Thyroid gland (tissue), 4 donors: Measurements from ENCODE around the gene BHLHE41. TPM values are rescaled to one million over a fixed set of nuclear protein-coding genes. Genes with fewer than 3 reads are reported as not detected.

ENCODE experiments used
- DNase-seq, 2 donors: peaks; one replicate each; pipeline ENCODE4 v3.0.0-alpha.2; 2019
- H3K27ac ChIP-seq, 3 donors: fragments of 200-600 bp; sonication (generic); 1 replicate in 2 of 3; 2 replicates in 1 of 3; pipeline ENCODE4 v1.5.1; 2016 to 2019; ENCODE audit warnings: mild to moderate bottlenecking in 1 of 3, moderate library complexity in 1 of 3
- H3K27me3 ChIP-seq: fragments of 200-600 bp; sonication (generic); one replicate; pipeline ENCODE4 v1.5.1; 2019
- H3K36me3 ChIP-seq, 2 donors: fragments of 200-600 bp; sonication (generic); one replicate each; pipeline ENCODE4 v1.5.1; 2016 to 2019
- H3K4me1 ChIP-seq, 2 donors: fragments of 200-600 bp; sonication (generic); one replicate each; pipeline ENCODE4 v1.5.1; 2017 to 2019
- H3K4me3 ChIP-seq, 3 donors: fragments of 200-600 bp; sonication (generic); replicated peaks in 1 of 3; 1 replicate in 2 of 3; 2 replicates in 1 of 3; pipeline ENCODE4 v1.5.1; 2016; ENCODE audit warnings: mild to moderate bottlenecking in 1 of 3
- H3K9me3 ChIP-seq: fragments of 200-600 bp; sonication (generic); one replicate; pipeline ENCODE4 v1.5.1; 2017
- POLR2A ChIP-seq, 2 donors: fragments of 450-650 bp; IDR thresholded peaks; one replicate each; pipeline ENCODE4 v1.6.1; 2017; ENCODE audit warnings: antibody characterized with exemption in 2 of 2, mild to moderate bottlenecking in 2 of 2, moderate library complexity in 1 of 2
- WGBS, 2 donors: methylation state at CpG; one replicate each; pipeline ENCODE4 v1.1.5; 2017; 5-methylcytosine and 5-hydroxymethylcytosine counted together
- intact Hi-C: fragments of 100-400 bp; cut with DNase I; formaldehyde crosslinking; loops from one replicate; pipeline ENCODE4 v1.15.1; 2023
- total RNA-seq, 4 donors: library from RNA; depleted of rRNA; stranded (reverse); fragments of >200 nt; gene quantifications; one replicate each; pipeline ENCODE4 v1.2.3, GENCODE V29; 2016
- TF ChIP-seq, protein P1 (sequence below), 6 experiments: fragments of 200-600 bp in 3 of 6; fragments of 450-650 bp in 3 of 6; sonication (generic) in 3 of 6; IDR thresholded peaks; one replicate each; pipeline ENCODE4 v1.5.1; 2016 to 2019; ENCODE audit warnings: antibody characterized with exemption in 6 of 6, mild to moderate bottlenecking in 2 of 6, inconsistent platforms in 1 of 6, moderate library complexity in 1 of 6

BHLHE41 gene
- 10 to 100 TPM; 32.6 to 67.4 (median 34.3) TPM for total RNA-seq

DNA sequence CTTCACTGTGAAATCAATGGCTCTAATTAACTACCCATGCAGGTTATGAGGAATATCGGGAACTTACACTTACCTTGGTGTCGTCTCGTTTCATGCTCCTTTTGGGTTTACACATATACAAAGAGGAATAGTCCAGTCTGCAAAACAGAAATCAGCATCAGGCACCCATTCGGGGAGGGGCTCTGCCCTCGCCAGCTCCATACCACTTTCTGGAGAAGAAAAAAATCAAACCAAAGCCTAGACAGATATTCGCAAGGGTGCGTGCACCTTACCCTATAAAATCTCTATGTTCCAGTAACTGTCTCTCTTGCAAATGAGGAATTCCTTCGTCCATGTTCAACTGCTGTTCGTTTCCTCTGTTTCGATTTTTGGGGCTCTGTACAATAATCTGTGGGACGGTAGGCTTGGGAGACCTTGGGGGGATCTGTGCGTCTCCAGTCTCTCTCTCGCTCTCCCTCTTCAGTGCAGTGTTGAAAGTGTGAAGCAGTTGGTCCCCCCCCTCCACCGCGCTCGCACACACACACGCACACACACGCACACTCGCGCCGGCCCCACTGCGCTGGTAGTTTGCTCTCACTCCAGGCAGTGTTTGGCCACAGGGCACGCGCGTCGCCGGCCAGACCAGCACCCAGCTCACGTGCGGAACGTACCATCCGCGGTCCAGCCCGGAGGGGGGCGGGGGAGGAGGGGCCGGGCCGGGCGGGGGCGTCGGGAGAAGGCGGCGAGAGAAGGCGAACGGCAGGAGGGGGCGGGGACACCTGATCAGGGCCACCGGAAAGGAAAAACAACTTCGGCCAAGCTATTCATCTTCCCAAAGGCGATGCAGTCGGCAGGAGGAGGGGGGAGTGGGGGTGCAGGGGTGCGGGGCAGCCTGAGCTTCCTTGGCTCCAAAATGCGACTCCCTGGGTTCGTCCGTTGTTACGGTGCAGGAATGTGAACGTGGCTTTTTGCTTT lies at the start of gene BHLHE41:
Gene BHLHE41 (minus strand): TSS at position 592 of the 954 bp plus-strand sequence. CDS start 258 bp downstream, at position 334.
- peak within 1 kb of the TSS; percentile 53 to 68 (median 59) for H3K4me3 ChIP-seq
- H3K27me3 ChIP-seq: no peaks in the 10 kb centered on the region
- H3K9me3 ChIP-seq: no peaks in the 10 kb centered on the region
- TF ChIP-seq POLR2A (IDR thresholded peaks at IDR 0.05): peak; percentile 86 to 93
- TF ChIP-seq, protein P1, sequence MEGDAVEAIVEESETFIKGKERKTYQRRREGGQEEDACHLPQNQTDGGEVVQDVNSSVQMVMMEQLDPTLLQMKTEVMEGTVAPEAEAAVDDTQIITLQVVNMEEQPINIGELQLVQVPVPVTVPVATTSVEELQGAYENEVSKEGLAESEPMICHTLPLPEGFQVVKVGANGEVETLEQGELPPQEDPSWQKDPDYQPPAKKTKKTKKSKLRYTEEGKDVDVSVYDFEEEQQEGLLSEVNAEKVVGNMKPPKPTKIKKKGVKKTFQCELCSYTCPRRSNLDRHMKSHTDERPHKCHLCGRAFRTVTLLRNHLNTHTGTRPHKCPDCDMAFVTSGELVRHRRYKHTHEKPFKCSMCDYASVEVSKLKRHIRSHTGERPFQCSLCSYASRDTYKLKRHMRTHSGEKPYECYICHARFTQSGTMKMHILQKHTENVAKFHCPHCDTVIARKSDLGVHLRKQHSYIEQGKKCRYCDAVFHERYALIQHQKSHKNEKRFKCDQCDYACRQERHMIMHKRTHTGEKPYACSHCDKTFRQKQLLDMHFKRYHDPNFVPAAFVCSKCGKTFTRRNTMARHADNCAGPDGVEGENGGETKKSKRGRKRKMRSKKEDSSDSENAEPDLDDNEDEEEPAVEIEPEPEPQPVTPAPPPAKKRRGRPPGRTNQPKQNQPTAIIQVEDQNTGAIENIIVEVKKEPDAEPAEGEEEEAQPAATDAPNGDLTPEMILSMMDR (IDR thresholded peaks at IDR 0.05): no peak
- intact Hi-C loops: no loop called here
- 1 to 2% methylated on average over 24 to 37 of the region's 54 CpGs for WGBS, 2 donors
- DNase-seq: peak; percentile 93 to 94
- no peaks in the 10 kb centered on the region for H3K36me3 ChIP-seq
- H3K27ac ChIP-seq: peak within 1 kb of the TSS; percentile 94 to 100 (median 99)
- peaks cover 7 to 23% of the 10 kb centered on the region in 2 donors for H3K4me1 ChIP-seq

DNA sequence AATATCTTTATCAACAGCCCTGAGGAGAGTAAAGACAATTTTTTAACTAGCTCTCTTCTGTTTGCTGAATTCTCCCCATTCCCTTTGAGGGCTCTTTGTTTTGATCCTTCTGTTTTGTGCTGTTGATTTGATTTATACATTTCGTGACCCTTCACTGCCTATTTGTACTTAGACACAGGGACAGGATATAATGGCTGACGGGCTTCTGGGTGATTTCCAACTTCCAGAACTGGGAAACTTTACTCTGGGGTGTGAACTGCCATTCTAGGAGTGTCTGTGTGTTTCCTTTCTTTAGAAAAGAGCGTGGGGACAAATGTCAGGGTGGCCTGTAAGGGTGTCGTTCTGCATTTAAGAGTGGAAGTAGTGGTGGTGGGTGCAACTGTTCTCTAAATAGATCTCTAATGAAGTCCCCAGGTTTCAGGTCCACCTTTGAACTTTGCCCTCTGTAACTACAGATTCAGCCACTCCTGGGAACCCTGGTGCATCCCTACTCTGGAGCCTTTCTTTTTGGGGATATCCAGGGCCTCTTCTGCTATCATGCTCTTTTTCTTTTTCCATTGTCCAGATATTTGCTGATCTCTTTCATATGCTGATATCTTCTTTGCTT lies 48.2 kb upstream of the BHLHE41 start:
- Histone ChIP-seq H3K36me3 (no peaks in the 10 kb centered on the region), H3K27me3 (no peaks in the 10 kb centered on the region), H3K4me3 (no peak overlapping the region), H3K4me1 (no peaks in the 10 kb centered on the region), H3K9me3 (no peaks in the 10 kb centered on the region), H3K27ac (no peak overlapping the region)
- no peak for DNase-seq
- TF ChIP-seq POLR2A (IDR thresholded peaks at IDR 0.05): no peak
- TF ChIP-seq, protein P1 (IDR thresholded peaks at IDR 0.05): no peak
- 80 to 86% methylated on average over 4 of the region's 4 CpGs for WGBS, 2 donors
- intact Hi-C loops: no loop called here

DNA sequence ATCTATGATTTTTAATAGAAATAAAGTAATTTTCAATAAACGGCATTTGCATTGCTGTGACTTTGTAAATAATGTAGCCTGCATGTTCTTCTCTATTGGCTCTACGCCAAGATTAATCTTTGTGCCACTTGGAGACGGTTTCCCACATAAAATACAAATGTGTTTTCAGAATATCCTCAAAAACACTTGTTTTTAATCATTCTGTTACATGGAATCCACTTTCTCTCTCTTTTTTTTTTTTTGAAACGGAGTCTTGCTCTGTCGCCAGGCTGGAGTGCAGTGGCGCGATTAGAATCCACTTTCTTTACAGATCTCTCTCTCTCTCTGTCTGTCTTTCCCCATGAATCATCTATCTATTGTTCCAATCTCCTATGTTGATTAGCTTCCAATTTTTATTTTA lies 47.7 kb upstream of the BHLHE41 start:
- intact Hi-C loops: no loop called here

DNA sequence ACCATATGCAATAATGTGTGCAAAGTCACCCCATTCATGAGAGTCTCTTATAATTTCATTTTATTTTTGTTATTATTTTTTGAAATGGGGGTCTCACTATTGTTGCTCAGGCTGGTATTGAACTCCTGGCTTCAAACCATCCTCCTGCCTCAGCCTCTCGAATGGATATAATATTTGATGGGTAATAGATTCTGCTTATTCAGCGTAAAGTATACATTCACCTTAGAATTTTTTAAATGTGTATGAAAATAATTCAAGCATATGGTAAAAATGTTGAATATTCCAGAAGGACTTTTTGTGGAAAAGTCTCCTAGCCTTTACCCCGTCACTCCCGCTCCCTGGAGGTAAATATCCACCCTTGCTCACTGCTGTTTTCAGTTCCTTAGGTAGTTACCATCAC lies 47.2 kb upstream of the BHLHE41 start:
- WGBS, 2 donors: 93 to 96% methylated on average over 4 of the region's 4 CpGs
- no peak for DNase-seq
- no peaks in the 10 kb centered on the region for H3K4me1 ChIP-seq
- TF ChIP-seq, protein P1 (IDR thresholded peaks at IDR 0.05): no peak
- no peak overlapping the region for H3K27ac ChIP-seq
- no peaks in the 10 kb centered on the region for H3K36me3 ChIP-seq
- H3K9me3 ChIP-seq: no peaks in the 10 kb centered on the region
- intact Hi-C loops: no loop called here
- H3K27me3 ChIP-seq: no peaks in the 10 kb centered on the region
- H3K4me3 ChIP-seq: no peak overlapping the region

More for the DNA sequence above, 47.7 kb upstream of the BHLHE41 start:
- Histone ChIP-seq H3K4me1 (no peaks in the 10 kb centered on the region), H3K27me3 (no peaks in the 10 kb centered on the region), H3K9me3 (no peaks in the 10 kb centered on the region), H3K27ac (no peak overlapping the region), H3K4me3 (no peak overlapping the region), H3K36me3 (no peaks in the 10 kb centered on the region)
- 82 to 85% methylated on average over 7 of the region's 7 CpGs for WGBS, 2 donors
- no peak for DNase-seq
- TF ChIP-seq POLR2A (IDR thresholded peaks at IDR 0.05): no peak
- TF ChIP-seq, protein P1 (IDR thresholded peaks at IDR 0.05): no peak

DNA sequence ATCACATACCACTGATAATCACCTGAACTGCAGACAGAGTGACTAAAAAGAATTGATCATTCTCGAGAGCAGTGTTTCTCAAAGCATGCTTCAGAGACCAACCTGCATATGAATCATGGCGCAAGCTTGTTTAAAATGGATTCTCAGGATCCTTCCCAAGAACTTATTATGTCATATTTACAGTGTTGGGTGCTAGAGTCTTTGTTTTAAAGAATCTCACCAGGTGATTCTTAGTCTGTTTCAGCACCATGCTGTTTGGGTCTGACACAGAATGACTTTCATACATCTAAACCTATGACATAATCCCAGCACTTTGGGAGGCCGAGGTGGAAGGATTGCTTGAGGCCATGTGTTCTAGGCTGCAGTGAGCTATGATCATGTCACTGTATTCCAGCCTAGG lies 39.3 kb upstream of the BHLHE41 start:
- H3K27me3 ChIP-seq: no peaks in the 10 kb centered on the region
- H3K4me3 ChIP-seq: no peak overlapping the region
- H3K27ac ChIP-seq: no peak overlapping the region
- H3K9me3 ChIP-seq: no peaks in the 10 kb centered on the region
- no peak for DNase-seq
- H3K4me1 ChIP-seq: no peaks in the 10 kb centered on the region
- WGBS, 2 donors: 69 to 75% methylated on average over 3 of the region's 3 CpGs
- TF ChIP-seq POLR2A (IDR thresholded peaks at IDR 0.05): no peak
- TF ChIP-seq, protein P1 (IDR thresholded peaks at IDR 0.05): no peak
- intact Hi-C loops: no loop called here
- H3K36me3 ChIP-seq: no peaks in the 10 kb centered on the region
